T follicular helper cell (primary cell): Measurements from ENCODE around the gene KRT14.
"Not testable (repeated sequence)": the region's sequence is repeated elsewhere in the genome, so short reads cannot be mapped to it uniquely, and the experiment has no call there.

Source experiments
- DNase-seq: peaks from one replicate; pipeline ENCODE4 v3.0.0-alpha.2; 2020; ENCODE audit warnings: low read depth

The KRT14 gene

GRCh38 chr17:41579484-41580243 lies 7.0 kb downstream of the KRT14 start:
- peak; percentile 46 for DNase-seq

GRCh38 chr17:41578971-41579370 lies 7.7 kb downstream of the KRT14 start:
- no peak for DNase-seq

DNA sequence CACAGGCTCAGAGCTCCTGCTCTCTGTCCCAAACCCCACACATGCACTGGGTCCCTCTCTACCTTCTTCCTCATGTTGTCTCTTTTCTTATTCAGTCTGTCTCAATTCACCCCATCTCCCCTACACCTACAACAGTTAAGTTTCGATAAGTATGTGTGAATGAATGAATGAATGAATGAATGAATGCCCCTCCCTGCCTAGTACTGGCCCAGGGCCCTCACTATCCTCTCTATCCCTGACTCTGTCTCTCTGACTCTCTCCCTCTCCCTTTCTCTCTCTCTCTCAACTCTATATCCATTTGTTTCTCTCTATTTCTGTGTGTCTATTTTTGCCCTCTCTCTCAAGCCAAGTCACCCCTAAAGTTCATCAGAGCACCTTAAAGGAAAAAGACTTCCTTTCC lies 8.2 kb downstream of the KRT14 start:
- no peak for DNase-seq

GRCh38 chr17:41576740-41577139 lies 10.0 kb downstream of the KRT14 start:
- DNase-seq, result not testable (repeated sequence)

GRCh38 chr17:41575336-41575735 lies 11.4 kb downstream of the KRT14 start:
- no peak for DNase-seq

DNA sequence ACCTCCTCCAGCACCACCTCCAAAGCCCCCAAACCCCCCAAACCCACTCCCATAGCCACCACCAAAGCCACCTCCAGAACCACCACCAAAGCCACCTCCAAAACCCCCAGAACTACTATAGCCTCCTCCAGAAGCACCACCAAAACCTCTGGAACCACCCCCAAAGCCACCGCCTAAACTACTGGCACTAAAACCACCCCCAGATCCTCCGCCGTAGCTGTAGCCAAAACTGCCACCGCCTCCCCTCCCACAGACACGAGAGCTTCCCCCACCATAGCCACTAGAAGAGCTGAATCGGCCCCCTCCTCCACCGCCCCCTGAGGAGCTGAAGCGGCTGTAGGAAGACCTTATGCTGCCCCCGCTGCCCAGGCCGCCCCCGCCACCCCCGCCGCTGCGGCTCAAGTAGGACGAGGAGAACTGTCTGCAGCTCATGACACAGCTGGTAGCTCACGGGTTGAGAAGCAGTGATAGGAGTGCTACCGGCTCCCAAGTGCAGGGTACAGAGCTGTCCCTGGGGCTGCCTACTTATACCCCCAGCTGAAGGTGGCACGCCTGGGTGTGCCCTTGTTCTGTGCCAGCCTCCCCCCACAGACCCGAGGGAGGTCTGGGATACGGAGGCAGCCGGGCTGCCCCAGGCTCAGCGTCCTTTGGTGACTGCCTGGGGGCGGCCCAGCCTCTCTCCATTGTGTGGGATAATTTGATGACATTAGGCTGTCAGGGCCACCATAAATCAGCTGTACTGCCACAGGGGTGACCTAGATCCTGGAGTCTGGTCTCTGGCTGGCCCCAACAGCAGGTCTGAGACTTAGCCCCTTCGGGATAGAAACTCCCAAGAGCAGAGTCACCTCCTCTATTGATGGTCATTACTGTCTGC lies 14.9 kb downstream of the KRT14 start, which contains the start of gene KRT9:
Gene KRT9 (minus strand): TSS at position 499 of the 874 bp plus-strand sequence. CDS start 67 bp downstream, at position 432.
- no peak for DNase-seq

DNA sequence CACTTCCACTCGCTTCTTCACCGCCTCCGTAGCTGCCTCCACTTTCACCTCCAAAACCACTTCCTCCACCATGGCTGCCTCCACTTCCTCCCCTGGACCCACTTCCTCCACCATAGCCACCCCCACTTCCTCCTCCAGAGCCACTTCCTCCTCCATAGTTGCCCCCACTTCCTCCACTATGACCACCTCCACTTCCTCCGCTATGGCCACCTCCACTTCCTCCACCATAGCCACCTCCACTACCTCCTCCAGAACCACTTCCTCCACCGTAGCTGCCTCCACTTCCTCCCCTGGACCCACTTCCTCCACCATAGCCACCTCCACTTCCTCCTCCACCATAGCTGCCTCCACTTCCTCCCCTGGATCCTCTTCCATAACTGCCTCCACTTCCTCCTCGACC lies 19.4 kb downstream of the KRT14 start:
- no peak for DNase-seq

DNA sequence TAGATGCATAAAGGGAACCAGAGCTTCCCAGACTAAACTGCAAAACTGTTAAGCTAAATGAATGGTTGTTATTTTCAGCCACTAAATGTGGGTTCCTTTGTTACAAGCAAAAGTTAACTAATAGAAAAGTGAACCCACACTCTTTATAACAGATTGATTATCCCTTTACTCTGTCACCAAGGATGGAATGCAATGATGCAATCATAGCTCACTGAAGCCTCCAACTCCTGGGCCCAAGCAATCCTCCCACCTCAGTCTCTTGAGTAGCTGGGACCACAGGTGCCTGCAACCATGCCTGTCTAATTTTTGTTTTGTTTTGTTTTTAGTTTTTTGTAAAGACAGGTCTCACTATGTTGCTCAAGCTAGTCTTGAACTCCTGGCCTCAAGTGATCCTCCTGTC lies 21.4 kb downstream of the KRT14 start:
- no peak for DNase-seq

- DNase-seq, result no peak
These were observed 23.0 kb downstream of the KRT14 start for GRCh38 chr17:41563607-41564170.

DNA sequence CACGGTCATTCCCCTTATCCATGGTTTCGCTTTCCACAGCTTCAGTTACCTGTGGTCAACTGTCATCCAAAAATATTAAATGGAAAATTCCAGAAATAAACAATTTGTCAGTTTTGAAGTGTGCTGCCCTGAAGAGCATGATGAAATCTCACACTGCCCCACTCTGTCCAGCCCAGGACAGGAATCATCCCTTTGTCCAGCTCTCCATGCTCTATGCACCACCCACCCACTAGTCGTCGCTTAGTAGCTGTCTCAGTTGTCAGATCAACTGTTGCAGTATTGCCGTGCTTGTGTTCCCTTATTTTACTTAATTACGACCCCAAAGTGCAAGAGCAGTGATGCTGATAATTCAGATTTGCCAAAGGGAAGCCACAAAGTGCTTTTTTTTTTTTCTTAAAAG lies 25.1 kb downstream of the KRT14 start:
- no peak for DNase-seq

- no peak for DNase-seq
These were observed 27.1 kb downstream of the KRT14 start for GRCh38 chr17:41559548-41559947.

DNA sequence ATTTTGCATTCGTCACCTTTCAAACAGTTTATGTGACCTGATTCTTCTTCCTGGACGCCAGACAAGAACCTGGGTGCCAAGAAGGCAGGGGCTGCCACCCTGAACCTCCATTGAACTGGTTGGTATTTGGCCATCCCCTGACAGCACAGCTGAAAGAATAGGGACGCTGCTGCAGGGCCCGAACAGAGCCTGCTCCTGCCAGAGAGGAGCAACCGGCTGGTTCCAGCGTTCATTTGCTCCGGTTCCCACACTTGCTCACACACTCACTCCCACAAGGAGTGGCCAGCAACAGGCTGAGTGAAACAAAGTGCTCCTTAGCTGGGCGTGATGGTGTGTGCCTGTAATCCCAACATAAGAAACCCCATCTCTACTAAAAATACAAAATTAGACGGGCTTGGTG lies 29.8 kb downstream of the KRT14 start:
- no peak for DNase-seq

DNA sequence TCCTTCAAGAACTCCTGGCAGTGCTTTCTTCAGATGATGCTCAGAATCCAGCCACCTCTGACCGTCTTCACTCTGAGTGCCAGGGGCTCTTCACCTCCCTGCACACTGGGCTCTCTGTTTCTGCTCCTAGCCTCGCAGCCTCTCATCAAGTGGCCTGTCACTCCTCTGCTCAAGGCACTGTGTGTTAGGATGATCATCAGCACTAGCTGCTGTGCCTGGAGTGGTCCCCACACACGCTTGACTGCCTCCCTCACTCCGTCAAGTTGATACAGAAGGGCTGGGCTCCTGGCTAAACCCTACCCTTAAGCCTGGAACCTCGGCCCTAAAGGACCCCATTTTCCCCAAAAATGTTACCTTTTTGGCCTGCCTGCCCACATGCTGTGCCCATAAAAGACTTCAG lies 30.4 kb downstream of the KRT14 start:
- DNase-seq, result no peak

GRCh38 chr17:41555105-41555887 lies 31.4 kb downstream of the KRT14 start:
- no peak for DNase-seq

DNA sequence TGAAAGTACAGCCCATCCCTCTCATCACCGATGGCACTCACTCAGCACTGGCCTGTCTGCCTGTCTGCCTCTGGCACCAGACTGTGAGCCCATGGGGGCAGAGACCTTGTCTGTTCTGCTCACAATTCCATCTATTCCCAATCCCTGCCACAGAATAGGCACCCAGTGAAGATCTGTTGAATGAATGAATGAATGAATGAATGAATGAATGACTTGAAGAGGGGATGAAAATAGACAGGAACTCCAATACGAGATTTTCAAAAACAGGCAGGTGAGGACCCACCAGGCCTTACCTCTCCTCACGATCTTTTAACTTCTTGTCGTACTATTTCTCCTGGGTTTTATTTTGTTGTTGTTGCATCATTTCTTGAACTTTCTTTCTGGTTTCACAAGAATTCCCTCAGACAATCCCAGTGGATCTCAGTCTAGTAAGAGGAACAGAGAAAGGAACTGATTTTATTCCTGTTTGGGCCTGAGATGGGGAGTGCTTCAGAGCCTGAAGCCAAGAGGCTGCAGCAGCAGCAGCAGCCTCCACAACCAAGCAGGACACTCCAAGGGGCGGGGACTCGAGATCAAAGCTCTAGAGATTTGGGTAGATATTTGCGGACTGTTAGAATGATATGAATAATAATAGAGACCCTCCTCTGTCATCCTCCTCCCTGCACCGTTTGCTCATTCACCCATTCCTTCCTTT lies 32.6 kb downstream of the KRT14 start:
- DNase-seq, result no peak

- no peak for DNase-seq
These were observed 33.5 kb downstream of the KRT14 start for GRCh38 chr17:41553176-41553575.

- no peak for DNase-seq
These were observed 34.2 kb downstream of the KRT14 start for GRCh38 chr17:41552455-41552854.

DNA sequence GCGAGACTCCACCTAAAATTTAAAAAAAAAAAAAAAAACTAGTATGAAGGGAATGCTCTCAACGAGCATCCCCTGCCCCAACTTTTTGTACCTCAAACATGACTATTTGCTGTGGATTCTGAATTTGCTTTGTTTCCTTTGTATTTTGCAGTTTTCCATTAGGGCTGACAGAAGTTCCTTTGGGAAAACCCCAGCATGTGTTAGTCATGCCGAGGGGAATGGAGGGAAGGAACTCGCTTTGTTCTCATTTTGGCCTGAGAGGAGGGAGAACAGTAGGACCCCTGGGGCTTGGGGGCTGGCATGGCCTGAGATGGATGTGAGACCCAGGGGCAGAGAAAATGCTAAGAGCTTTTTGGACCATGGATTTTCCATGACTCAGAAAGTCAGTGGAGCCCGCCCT lies 35.3 kb downstream of the KRT14 start:
- DNase-seq, result no peak

DNA sequence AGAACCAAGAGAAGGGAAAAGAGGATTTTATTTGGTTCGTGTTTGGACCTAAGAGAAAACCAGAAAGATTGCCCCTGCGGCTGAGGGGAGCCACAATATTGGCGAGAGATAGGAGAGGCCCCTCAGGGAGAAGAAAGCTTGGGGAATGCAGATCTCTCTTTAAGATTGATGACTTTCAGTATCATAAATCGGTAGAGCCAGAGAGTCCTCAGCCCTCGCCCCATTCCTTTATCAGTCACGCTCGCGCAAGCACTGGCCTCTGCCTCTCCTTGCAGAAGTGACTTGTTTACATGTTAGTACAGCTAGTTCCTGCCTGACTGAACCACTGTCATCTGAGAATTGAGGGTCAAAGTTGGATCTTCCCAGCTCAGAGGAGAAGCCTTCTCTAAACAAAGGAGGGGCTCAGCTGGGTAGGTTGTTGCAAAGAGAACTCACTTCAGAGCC lies 37.1 kb downstream of the KRT14 start:
- no peak for DNase-seq

GRCh38 chr17:41548844-41549595 lies 37.7 kb downstream of the KRT14 start:
- peak; percentile 75 for DNase-seq
